ENCODE measurements around the gene RHBDL3. TPM values are rescaled to one million over a fixed set of nuclear protein-coding genes. Genes with fewer than 3 reads are reported as not detected.

Gene RHBDL3
- total RNA-seq, 6 donors from 2014 or later, result 0.47 to 1.2 TPM; not detected in 4

DNA sequence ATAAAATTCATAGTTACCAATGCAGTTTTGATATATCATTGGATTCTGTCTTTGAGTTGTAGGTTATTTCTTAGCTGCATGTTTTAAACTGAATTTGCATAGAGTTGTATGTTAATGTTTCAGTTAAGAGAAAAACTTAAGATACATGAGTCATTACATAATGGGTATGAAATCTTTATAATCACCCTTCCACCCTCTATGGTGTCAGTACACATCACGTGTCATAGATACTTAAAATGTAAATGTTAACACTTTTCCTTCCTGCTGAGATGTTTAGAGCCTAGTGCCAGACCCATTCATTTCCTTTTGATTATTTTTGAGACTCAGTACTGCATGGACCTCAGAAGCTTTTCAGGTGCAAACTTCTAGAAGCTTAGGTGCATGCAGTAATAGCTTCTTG lies 104.8 kb downstream of the RHBDL3 start:
- 63 to 67% methylated on average over 1 of the region's 1 CpG for WGBS, 2 donors
- Histone ChIP-seq H3K9me3 (no peaks in the 10 kb centered on the region), H3K4me1 (peaks cover 0 to 3% (median 0%) of the 10 kb centered on the region in 4 donors), H3K27ac (no peak overlapping the region), H3K36me3 (peaks cover 71 to 100% (median 81%) of the 10 kb centered on the region in 4 donors), H3K27me3 (no peaks in the 10 kb centered on the region), H3K4me3 (no peak overlapping the region)
- TF ChIP-seq, protein P1, sequence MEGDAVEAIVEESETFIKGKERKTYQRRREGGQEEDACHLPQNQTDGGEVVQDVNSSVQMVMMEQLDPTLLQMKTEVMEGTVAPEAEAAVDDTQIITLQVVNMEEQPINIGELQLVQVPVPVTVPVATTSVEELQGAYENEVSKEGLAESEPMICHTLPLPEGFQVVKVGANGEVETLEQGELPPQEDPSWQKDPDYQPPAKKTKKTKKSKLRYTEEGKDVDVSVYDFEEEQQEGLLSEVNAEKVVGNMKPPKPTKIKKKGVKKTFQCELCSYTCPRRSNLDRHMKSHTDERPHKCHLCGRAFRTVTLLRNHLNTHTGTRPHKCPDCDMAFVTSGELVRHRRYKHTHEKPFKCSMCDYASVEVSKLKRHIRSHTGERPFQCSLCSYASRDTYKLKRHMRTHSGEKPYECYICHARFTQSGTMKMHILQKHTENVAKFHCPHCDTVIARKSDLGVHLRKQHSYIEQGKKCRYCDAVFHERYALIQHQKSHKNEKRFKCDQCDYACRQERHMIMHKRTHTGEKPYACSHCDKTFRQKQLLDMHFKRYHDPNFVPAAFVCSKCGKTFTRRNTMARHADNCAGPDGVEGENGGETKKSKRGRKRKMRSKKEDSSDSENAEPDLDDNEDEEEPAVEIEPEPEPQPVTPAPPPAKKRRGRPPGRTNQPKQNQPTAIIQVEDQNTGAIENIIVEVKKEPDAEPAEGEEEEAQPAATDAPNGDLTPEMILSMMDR (IDR thresholded peaks at IDR 0.05), result no peak
- TF ChIP-seq EP300 (IDR thresholded peaks at IDR 0.05) (no peak), POLR2AphosphoS5 (IDR thresholded peaks at IDR 0.05) (no peak), POLR2A (IDR thresholded peaks at IDR 0.05) (no peak)
- no peak for DNase-seq
- no peak for ATAC-seq (ENCODE audit: low FRiP score in 2 of 2)

Small RNA genes within 50 kb of the gene (small RNA-seq; reads per million reads assigned to genes)
- 0 to 0.33 (median 0) reads per million in 4 donors for gene UBL5P2

Other genes with a start within 250 kb of the RHBDL3 start
- gene RHOT1, start 123.3 kb upstream of the RHBDL3 start, total RNA-seq, result 100 to 1,000 TPM in 1 of 6 donors, 10 to 100 TPM in 5; 37.2 to 110 (median 52.2) TPM
- gene C17orf75, start 76.3 kb downstream of the RHBDL3 start, total RNA-seq, result 10 to 100 TPM in 4 of 6 donors, 1 to 10 TPM in 2; 4.7 to 17.8 (median 12.9) TPM
- gene ZNF207, start 84.3 kb downstream of the RHBDL3 start, total RNA-seq, result 100 to 1,000 TPM; 102 to 159 (median 129) TPM
- gene PSMD11, start 178.7 kb downstream of the RHBDL3 start, total RNA-seq, result 10 to 100 TPM; 42.4 to 71.4 (median 62.8) TPM
- 1 to 10 TPM in 4 of 6 donors, under 1 TPM in 2; 0.76 to 3.1 (median 1.5) TPM for gene CDK5R1, start 221.2 kb downstream of the RHBDL3 start, total RNA-seq